GM19238 (cell line): ENCODE data around the gene KRT73.

Source experiments
- DNase-seq: peaks from one replicate; pipeline ENCODE4 v3.0.0; 2011; ENCODE audit warnings: low spot score; ENCODE audit not compliant: insufficient read length

Gene KRT73

GRCh38 chr12:52622349-52622748, 4.0 kb upstream of the KRT73 start:
- DNase-seq, result no peak

- no peak for DNase-seq
Observed at GRCh38 chr12:52618866-52619265, 507 bp upstream of the KRT73 start.

GRCh38 chr12:52617403-52617785, 965 bp downstream of the KRT73 start:
- no peak for DNase-seq

- DNase-seq, result no peak
Observed at GRCh38 chr12:52616680-52617402, 1.5 kb downstream of the KRT73 start.

GRCh38 chr12:52615912-52616311, 2.4 kb downstream of the KRT73 start:
- DNase-seq, result no peak

GRCh38 chr12:52615208-52615868, 3.0 kb downstream of the KRT73 start:
- DNase-seq, result no peak

GRCh38 chr12:52614381-52615207, 3.8 kb downstream of the KRT73 start:
- DNase-seq, result no peak

GRCh38 chr12:52613384-52614030, 4.9 kb downstream of the KRT73 start:
- DNase-seq, result no peak

GRCh38 chr12:52612431-52613383, 5.7 kb downstream of the KRT73 start:
- no peak for DNase-seq

- DNase-seq, result no peak
Observed at GRCh38 chr12:52611080-52611468, 7.3 kb downstream of the KRT73 start.

- no peak for DNase-seq
Observed at GRCh38 chr12:52608826-52609630, 9.3 kb downstream of the KRT73 start.

GRCh38 chr12:52608161-52608560, 10.2 kb downstream of the KRT73 start:
- DNase-seq, result no peak

GRCh38 chr12:52607314-52607713, 11.0 kb downstream of the KRT73 start:
- no peak for DNase-seq

GRCh38 chr12:52606581-52607218, 11.7 kb downstream of the KRT73 start:
- no peak for DNase-seq

- DNase-seq, result no peak
Observed at GRCh38 chr12:52606096-52606495, 12.3 kb downstream of the KRT73 start.

- DNase-seq, result no peak
Observed at GRCh38 chr12:52605542-52605941, 12.8 kb downstream of the KRT73 start.

GRCh38 chr12:52604859-52605258, 13.5 kb downstream of the KRT73 start:
- no peak for DNase-seq

- no peak for DNase-seq
Observed at GRCh38 chr12:52603314-52603713, 15.0 kb downstream of the KRT73 start.

- DNase-seq, result no peak
Observed at GRCh38 chr12:52602552-52602951, 15.8 kb downstream of the KRT73 start.
